Ureter (tissue), 1 donor: ENCODE measurements around the gene UBQLN4. TPM values are rescaled to one million over a fixed set of nuclear protein-coding genes. Genes with fewer than 3 reads are reported as not detected.
"Not testable (repeated sequence)": the region's sequence is repeated elsewhere in the genome, so short reads cannot be mapped to it uniquely, and the experiment has no call there.

Experiments
- DNase-seq: peaks from one replicate; pipeline ENCODE4 v3.0.0-alpha.2; 2020; ENCODE audit warnings: low spot score
- total RNA-seq: library from RNA; stranded (reverse); gene quantifications from one replicate; pipeline ENCODE4 v1.2.4, GENCODE V29; 2023
- donor health status: DM: yes; HTN: yes; CAD: no.

UBQLN4 gene
- total RNA-seq, 1 donor from 2014 or later = 40.0 TPM

GRCh38 chr1:156081180-156081916 lies 27.8 kb upstream of the UBQLN4 start:
- DNase-seq = no peak

GRCh38 chr1:156080863-156081179 lies 27.2 kb upstream of the UBQLN4 start:
- DNase-seq = no peak

DNA sequence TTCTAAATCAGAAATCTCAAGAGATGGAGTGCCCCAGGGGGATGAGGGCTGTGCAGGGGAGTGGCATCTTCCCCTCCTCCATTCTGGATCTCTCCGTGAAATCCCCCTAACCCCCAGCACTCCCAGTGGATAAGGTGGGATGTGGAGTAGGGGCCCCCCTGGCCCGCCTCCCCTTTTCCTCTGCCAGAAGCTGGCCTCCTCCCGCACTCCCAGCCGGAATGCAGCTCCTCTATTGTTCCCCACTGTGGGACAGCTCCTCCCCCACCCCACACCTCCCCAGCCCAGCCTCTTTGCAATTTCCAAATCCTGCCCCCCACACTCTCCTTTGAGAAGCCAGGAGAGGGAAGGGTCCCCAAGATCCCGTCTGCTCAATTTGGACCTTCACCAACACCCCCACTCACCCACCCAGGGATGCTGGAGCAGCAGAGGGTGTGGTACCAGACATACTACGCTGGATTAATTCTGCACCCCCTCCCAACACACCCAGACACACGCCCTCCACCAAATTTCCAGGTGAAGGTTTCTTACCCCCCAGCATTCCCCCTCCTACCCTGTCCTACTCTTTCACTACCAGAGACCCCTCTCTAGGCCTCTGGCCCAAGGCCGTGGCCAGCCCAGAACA lies 26.8 kb upstream of the UBQLN4 start:
- no peak for DNase-seq

- no peak for DNase-seq
Observed at GRCh38 chr1:156079762-156080161, 26.2 kb upstream of the UBQLN4 start.

DNA sequence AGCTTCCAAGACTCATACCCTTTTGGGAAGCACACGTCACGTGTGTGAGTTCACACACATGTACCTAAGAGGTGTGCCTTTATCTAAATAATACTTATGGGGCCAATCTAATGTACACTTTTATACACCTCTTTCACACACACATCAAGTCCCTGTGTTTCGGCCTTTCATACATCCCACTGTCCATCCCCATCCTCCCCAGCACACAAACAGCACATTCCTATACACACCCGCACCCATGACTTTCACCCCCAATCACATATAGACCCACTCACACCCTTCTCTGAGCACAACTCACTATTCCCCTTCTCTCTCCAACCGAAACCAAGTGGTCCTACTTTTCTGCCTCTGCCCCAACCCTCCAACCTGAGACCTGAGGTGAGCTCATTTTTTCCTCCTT lies 25.1 kb upstream of the UBQLN4 start:
- no peak for DNase-seq

- DNase-seq = no peak
Observed at GRCh38 chr1:156077430-156077760, 23.8 kb upstream of the UBQLN4 start.

DNA sequence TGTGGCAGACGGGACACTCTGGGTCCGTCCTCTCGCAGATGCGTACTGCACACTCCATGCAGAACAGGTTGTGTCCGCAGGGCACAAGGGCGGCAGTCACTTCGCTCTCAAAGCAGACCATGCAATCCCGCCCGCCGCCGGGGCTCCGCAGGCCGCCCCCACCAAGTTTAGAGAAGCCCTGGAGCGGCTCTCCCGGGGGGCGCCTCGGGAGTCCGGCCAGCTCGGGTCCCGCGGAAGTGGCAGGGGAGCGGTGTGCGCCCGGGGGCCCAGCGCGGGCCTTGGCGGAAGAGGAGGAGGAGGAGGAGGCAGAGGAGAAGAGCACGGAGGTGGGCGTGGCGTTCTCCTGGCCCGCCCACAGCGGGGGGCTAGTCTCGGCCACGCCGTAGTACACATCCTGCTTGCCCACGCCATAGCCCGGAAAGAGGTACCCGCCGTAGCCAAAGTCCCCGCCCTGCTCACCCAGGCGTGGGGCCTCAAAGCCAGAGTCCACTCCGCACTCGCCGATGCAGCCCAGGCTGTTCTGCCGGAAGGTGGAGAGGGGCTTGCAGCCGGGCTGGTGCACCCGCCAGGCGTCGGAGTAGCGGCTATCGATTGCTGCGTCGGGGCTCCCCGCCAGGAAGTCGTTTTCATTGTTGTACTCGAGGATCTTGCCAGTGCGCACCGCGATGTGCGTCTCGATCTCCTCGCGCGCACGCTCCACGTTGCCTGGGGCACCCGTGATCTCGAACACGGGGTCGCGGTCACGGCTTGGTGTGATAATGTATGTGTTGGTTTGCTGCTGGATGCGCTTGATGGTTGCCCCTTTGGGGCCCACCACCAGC lies 23.2 kb upstream of the UBQLN4 start:
- DNase-seq = no peak

DNA sequence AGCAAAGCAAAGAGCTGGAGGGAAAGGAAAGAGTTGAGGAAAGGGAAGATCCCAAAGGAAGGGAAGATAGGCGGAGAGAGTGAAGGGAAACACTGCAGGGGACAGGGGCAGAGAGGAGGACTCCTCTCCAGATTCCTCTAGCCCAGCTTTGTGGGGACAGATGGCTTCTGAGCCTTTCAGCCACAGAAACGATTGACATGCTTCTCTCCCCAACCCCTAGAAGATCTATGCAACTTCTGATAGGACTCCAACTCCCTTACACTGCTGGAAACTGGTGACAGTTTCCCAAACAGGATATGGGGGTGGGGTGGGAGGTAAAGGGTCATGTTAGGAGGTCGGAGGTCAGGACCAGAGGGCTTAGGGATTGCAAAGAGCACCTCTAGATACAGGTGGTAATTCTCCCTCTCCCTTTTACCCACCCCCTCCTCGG lies 22.2 kb upstream of the UBQLN4 start:
- DNase-seq = no peak

DNA sequence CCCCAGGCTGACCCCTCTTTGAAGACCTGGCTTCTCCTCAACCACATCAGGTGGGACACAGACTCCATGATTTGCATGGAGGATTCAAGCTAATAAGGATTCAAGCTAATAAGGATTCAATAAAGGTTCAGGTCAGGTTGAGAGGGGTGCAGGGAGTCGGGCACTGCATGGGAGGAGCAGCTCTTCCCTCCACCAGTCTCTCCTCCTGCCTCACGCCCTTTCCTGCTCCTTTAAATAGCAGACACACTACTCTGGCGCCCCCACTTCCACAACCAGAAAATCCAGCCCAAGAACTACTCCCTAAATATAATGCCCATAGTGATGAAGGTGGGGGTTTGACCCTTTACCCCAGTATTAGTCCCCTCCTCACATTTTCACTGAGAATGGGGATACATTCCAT lies 21.6 kb upstream of the UBQLN4 start:
- DNase-seq = no peak

- no peak for DNase-seq
Observed at GRCh38 chr1:156074661-156075060, 21.1 kb upstream of the UBQLN4 start.

GRCh38 chr1:156073740-156074139 lies 20.1 kb upstream of the UBQLN4 start:
- DNase-seq = no peak

- DNase-seq = no peak
Observed at GRCh38 chr1:156073110-156073687, 19.6 kb upstream of the UBQLN4 start.

DNA sequence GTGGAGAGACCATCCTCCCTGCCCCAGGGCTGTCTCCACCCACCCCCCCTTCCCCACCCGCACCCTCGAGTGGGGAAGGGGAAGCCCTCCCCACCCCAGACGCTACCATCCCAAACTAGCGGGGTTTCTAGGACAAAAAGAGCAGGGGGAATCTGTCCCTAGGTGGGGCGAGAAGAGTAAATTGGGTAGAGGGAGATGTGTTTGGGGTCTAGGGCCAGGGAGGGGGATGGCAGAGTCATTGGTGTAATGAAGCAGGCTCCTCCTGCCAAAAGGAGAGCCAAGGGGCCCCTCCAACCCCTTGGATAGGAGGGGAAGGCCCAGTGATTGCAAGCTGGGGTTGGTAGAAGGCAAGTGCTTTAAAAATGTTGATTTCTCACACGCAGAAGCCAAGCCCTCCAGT lies 18.7 kb upstream of the UBQLN4 start:
- DNase-seq = no peak

DNA sequence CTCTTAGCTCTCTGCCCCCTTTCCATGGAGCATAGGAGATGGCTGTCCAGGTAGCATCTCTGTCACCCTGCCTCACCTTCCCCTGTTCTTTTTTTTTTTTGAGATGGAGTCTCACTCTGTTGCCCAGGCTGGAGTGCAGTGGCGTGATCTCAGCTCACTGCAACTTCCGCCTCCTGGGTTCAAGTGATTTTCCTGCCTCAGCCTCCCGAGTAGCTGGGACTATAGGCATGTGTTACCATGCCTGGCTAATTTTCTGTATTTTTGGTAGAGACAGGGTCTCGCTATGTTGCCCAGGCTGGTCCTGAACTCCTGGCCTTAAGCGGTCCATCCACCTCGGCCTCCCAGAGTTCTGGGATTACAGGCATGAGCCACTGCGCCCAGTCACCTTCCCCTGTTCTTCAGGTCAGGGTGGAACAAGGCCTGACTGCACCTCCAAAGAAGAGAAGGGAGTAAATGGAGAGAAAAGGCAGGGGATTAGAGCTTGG lies 17.8 kb upstream of the UBQLN4 start:
- not testable (repeated sequence) for DNase-seq

DNA sequence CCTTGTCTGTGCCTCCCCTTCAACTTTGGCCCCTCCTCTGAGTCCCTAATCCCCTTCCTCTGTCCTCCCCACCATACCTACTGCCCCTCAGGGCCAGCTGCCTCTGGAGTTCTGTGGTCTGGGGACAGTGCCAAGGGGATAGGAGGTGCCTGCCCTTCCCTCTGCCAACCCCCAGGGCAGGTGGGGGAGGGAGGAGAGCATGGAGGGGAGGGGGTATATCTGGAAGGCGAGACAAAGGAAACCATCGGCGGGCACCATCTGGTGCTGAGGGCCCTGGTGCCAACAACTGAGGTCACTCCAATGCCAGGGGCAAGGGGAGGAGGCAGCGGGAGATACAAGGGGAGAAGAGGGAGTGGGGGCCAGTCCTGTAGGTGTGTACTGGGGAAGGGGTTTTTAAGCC lies 16.9 kb upstream of the UBQLN4 start:
- no peak for DNase-seq

DNA sequence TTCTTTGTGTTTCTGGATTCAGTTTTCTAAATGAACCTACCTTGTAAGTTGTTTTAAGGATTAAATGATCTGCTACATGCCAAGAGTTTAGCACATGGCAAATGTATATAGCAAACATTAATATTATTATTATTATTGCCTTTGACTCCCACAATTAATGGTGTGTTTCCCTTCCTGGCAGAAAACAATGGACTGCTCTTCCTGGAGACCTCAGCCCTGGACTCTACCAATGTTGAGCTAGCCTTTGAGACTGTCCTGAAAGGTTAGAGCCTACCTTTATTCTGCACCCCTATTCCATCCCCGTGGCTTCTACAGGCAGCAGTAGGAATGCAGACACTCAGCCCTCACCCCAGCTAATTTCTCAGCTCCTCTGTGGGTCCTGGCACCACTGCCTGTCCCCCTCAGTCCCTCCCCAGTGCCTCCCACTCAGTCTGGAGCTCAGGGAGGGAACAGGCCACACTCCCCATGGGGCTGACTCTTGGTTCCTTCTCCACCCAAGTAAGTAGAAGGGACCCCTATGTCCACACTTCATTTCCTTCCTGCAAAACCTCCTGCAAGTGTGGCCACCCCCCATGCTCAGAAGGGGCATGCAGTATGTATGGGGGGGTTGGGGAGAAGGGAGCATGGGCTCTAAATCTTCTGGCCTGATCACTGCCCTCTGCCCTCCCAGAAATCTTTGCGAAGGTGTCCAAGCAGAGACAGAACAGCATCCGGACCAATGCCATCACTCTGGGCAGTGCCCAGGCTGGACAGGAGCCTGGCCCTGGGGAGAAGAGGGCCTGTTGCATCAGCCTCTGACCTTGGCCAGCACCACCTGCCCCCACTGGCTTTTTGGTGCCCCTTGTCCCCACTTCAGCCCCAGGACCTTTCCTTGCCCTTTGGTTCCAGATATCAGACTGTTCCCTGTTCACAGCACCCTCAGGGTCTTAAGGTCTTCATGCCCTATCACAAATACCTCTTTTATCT lies 16.2 kb upstream of the UBQLN4 start:
- no peak for DNase-seq

- DNase-seq = no peak
Observed at GRCh38 chr1:156067262-156067661, 13.7 kb upstream of the UBQLN4 start.

DNA sequence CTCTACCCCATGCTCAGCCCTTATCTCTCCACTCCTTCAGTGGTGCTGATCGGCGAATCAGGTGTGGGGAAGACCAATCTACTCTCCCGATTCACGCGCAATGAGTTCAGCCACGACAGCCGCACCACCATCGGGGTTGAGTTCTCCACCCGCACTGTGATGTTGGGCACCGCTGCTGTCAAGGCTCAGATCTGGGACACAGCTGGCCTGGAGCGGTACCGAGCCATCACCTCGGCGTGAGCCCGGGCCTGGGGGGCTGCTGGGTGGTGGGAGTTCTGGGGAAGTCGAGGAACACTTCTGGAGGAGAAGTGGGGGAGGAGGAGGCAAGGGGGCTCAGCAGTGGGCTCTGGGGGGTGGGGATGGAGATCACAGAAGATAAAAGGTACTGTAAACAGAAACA lies 12.3 kb upstream of the UBQLN4 start:
- DNase-seq = no peak

- no peak for DNase-seq
Observed at GRCh38 chr1:156065212-156065611, 11.6 kb upstream of the UBQLN4 start.

DNA sequence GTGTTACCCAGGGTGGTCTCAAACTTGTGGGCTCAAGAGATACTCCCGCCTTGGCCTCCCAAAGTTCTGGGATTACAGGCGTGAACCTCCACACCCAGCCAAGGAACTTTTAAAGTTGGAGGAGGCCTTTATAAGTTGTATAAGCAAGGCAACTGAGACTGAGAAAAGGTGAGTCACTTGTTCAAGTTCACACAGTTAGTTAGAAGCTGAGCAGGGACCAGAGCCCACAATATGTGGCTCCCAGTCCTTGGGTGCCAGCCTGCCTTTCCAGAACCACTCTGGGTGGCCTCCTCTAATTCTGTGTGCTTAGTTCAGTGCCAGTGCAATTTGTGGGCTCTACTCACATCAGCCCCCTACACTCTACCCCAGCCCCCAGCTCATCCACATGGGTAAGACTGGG lies 11.0 kb upstream of the UBQLN4 start:
- no peak for DNase-seq

DNA sequence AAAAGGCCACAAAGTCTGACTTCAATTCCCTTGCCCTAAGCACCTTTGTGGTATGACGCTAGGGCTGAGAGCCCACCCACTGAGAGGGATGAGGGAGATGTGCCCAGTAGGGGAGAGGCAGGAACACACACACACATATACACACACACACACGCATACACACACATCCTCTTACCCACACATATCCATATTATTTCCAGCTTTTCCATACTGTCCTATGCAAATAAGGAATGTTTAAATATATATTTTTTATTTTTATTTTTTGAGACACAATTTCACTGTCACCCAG lies 10.3 kb upstream of the UBQLN4 start:
- DNase-seq = no peak

DNA sequence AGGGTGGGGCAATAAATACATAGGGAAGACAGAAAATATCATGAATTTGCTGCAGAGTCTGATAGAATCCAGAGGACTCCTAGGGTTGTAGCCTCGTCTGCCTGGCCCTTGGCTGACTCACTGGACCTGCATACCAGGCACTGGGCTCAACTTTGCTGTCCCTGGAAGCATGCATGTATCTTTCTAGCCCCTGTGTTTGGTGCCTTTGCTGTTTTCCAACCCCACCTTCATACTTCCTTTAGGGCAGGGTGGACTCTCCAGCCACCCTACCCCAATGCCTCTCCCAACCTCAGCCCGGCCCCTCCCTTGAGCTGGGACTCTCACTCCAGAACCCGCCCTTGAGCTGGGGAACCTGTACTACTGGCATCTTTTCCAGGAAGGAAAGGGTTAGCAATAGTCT lies 8.6 kb upstream of the UBQLN4 start:
- DNase-seq = no peak
